Stimulated activated CD8-positive, alpha-beta memory T cell treated with anti-CD3 and anti-CD28 coated beads, Interleukin-7, amount 100 ng/mL, for 48 hours (primary cell): ENCODE data around the gene ARFGEF2.
"Not testable (repeated sequence)": the region's sequence is repeated elsewhere in the genome, so short reads cannot be mapped to it uniquely, and the experiment has no call there.

Experiments used
- DNase-seq, 2 donors: peaks; one replicate each; pipeline ENCODE4 v3.0.0-alpha.2; 2020; ENCODE audit warnings: low read depth in 1 of 2; ENCODE audit errors: extremely low read depth in 1 of 2

The ARFGEF2 gene

GRCh38 chr20:48949304-48950170 lies 28.0 kb downstream of the ARFGEF2 start:
- no peak for DNase-seq

GRCh38 chr20:48951041-48951440 lies 29.5 kb downstream of the ARFGEF2 start:
- no peak for DNase-seq

- no peak for DNase-seq
These were observed 30.1 kb downstream of the ARFGEF2 start for GRCh38 chr20:48951646-48952045.

- no peak for DNase-seq
These were observed 31.1 kb downstream of the ARFGEF2 start for GRCh38 chr20:48952656-48953055.

GRCh38 chr20:48953653-48954052 lies 32.1 kb downstream of the ARFGEF2 start:
- DNase-seq, result no peak

- no peak for DNase-seq
These were observed 34.5 kb downstream of the ARFGEF2 start for GRCh38 chr20:48956052-48956451.

- DNase-seq, result no peak
These were observed 35.6 kb downstream of the ARFGEF2 start for GRCh38 chr20:48957053-48957481.

GRCh38 chr20:48957533-48957932 lies 36.0 kb downstream of the ARFGEF2 start:
- DNase-seq, result no peak

GRCh38 chr20:48958743-48959142 lies 37.2 kb downstream of the ARFGEF2 start:
- no peak for DNase-seq

- no peak for DNase-seq
These were observed 38.5 kb downstream of the ARFGEF2 start for GRCh38 chr20:48959899-48960550.

- DNase-seq, result no peak
These were observed 40.9 kb downstream of the ARFGEF2 start for GRCh38 chr20:48962421-48962820.

GRCh38 chr20:48962976-48963771 lies 41.7 kb downstream of the ARFGEF2 start:
- DNase-seq, result no peak

- DNase-seq, result no peak
These were observed 43.8 kb downstream of the ARFGEF2 start for GRCh38 chr20:48965189-48965910.

- no peak for DNase-seq
These were observed 49.3 kb downstream of the ARFGEF2 start for GRCh38 chr20:48970681-48971365.

GRCh38 chr20:48971956-48972355 lies 50.4 kb downstream of the ARFGEF2 start:
- no peak for DNase-seq

- DNase-seq, result no peak
These were observed 51.3 kb downstream of the ARFGEF2 start for GRCh38 chr20:48972816-48973215.

GRCh38 chr20:48975955-48976354 lies 54.4 kb downstream of the ARFGEF2 start:
- no peak for DNase-seq

- not testable (repeated sequence) for DNase-seq
These were observed 58.5 kb downstream of the ARFGEF2 start for GRCh38 chr20:48979980-48980379.

- no peak for DNase-seq
These were observed 62.2 kb downstream of the ARFGEF2 start for GRCh38 chr20:48983423-48984400.
